Stimulated activated memory B cell treated with anti-CD40 and anti-IgM and Interleukin-4, amounts not matched to agents 10 μg/mL and 1 μg/mL and 100 μg/mL, for 72 hours (primary cell): ENCODE measurements around the gene CDIP1.

Experiments used
- ATAC-seq: fragments of 150-1000 bp; cut with Tn5 transposase; 2 replicates; pipeline ENCODE4 v1.10.0; 2021
- H3K27ac Mint-ChIP-seq: one replicate; pipeline ENCODE4 v1.8.0; 2022; ENCODE audit warnings: mild to moderate bottlenecking, mixed read lengths
- H3K27me3 Mint-ChIP-seq: one replicate; pipeline ENCODE4 v1.8.0; 2022; ENCODE audit warnings: mixed read lengths
- H3K36me3 Mint-ChIP-seq: one replicate; pipeline ENCODE4 v1.8.0; 2022; ENCODE audit warnings: mixed read lengths
- H3K4me1 Mint-ChIP-seq: one replicate; pipeline ENCODE4 v1.8.0; 2022; ENCODE audit warnings: mixed read lengths
- H3K4me3 Mint-ChIP-seq: one replicate; pipeline ENCODE4 v1.8.0; 2022; ENCODE audit warnings: mild to moderate bottlenecking, moderate library complexity, mixed read lengths
- H3K9me3 Mint-ChIP-seq: one replicate; pipeline ENCODE4 v1.8.0; 2022; ENCODE audit warnings: mixed read lengths

Gene CDIP1

GRCh38 chr16:4556580-4556979 is 18.0 kb upstream of the CDIP1 start:
- Mint-ChIP-seq H3K27ac (no peak overlapping the region), H3K4me3 (no peak overlapping the region), H3K9me3 (no peaks in the 10 kb centered on the region), H3K36me3 (no peaks in the 10 kb centered on the region), H3K4me1 (no peaks in the 10 kb centered on the region), H3K27me3 (no peaks in the 10 kb centered on the region)
- ATAC-seq: no peak

- Mint-ChIP-seq H3K4me3 (no peak within 1 kb of the TSS), H3K36me3 (no peaks in the 10 kb centered on the region), H3K27me3 (no peaks in the 10 kb centered on the region), H3K4me1 (no peaks in the 10 kb centered on the region), H3K9me3 (no peaks in the 10 kb centered on the region), H3K27ac (no peak within 1 kb of the TSS)
- no peak for ATAC-seq
Observed at GRCh38 chr16:4556112-4556511, 17.5 kb upstream of the CDIP1 start, which contains the start of gene C16orf96. C16orf96 (plus strand) TSS chr16:4556340; CDS start chr16:4556490, 150 bp downstream.

- no peak for ATAC-seq
- H3K4me3 Mint-ChIP-seq: no peak overlapping the region
- no peaks in the 10 kb centered on the region for H3K36me3 Mint-ChIP-seq
- H3K9me3 Mint-ChIP-seq: no peaks in the 10 kb centered on the region
- H3K27ac Mint-ChIP-seq: no peak overlapping the region
- no peaks in the 10 kb centered on the region for H3K27me3 Mint-ChIP-seq
- H3K4me1 Mint-ChIP-seq: peaks cover 8% of the 10 kb centered on the region
Observed at GRCh38 chr16:4552541-4552940, 14.0 kb upstream of the CDIP1 start.

- H3K4me3 Mint-ChIP-seq: no peak overlapping the region
- H3K27ac Mint-ChIP-seq: no peak overlapping the region
- H3K4me1 Mint-ChIP-seq: peaks cover 8% of the 10 kb centered on the region
- H3K9me3 Mint-ChIP-seq: no peaks in the 10 kb centered on the region
- no peaks in the 10 kb centered on the region for H3K36me3 Mint-ChIP-seq
- H3K27me3 Mint-ChIP-seq: no peaks in the 10 kb centered on the region
- ATAC-seq: no peak
Observed at GRCh38 chr16:4550591-4550990, 12.0 kb upstream of the CDIP1 start.

- Mint-ChIP-seq H3K4me1 (peaks cover 8% of the 10 kb centered on the region), H3K9me3 (no peaks in the 10 kb centered on the region), H3K36me3 (no peaks in the 10 kb centered on the region), H3K27ac (no peak overlapping the region), H3K27me3 (no peaks in the 10 kb centered on the region), H3K4me3 (no peak overlapping the region)
- no peak for ATAC-seq
Observed at GRCh38 chr16:4548124-4548523, 9.6 kb upstream of the CDIP1 start.

- H3K36me3 Mint-ChIP-seq: peaks cover 7% of the 10 kb centered on the region
- no peak for ATAC-seq
- no peak overlapping the region for H3K4me3 Mint-ChIP-seq
- peaks cover 6% of the 10 kb centered on the region for H3K9me3 Mint-ChIP-seq
- no peak overlapping the region for H3K27ac Mint-ChIP-seq
- H3K4me1 Mint-ChIP-seq: peaks cover 8% of the 10 kb centered on the region
- H3K27me3 Mint-ChIP-seq: no peaks in the 10 kb centered on the region
Observed at GRCh38 chr16:4544473-4544872, 5.9 kb upstream of the CDIP1 start.

- no peak overlapping the region for H3K27ac Mint-ChIP-seq
- H3K9me3 Mint-ChIP-seq: peaks cover 6% of the 10 kb centered on the region
- ATAC-seq: no peak
- no peaks in the 10 kb centered on the region for H3K27me3 Mint-ChIP-seq
- peaks cover 7% of the 10 kb centered on the region for H3K36me3 Mint-ChIP-seq
- H3K4me3 Mint-ChIP-seq: no peak overlapping the region
- H3K4me1 Mint-ChIP-seq: peaks cover 24% of the 10 kb centered on the region
Observed at GRCh38 chr16:4539716-4540284, 1.2 kb upstream of the CDIP1 start.

GRCh38 chr16:4537376-4538343 is 913 bp downstream of the CDIP1 start:
- peak overlapping the region; percentile 71 for H3K4me3 Mint-ChIP-seq
- H3K4me1 Mint-ChIP-seq: peaks cover 30% of the 10 kb centered on the region
- peak overlapping the region; percentile 64 for H3K27ac Mint-ChIP-seq
- H3K36me3 Mint-ChIP-seq: peaks cover 16% of the 10 kb centered on the region
- peak; percentile 69 for ATAC-seq
- no peaks in the 10 kb centered on the region for H3K27me3 Mint-ChIP-seq
- H3K9me3 Mint-ChIP-seq: peaks cover 6% of the 10 kb centered on the region

GRCh38 chr16:4536391-4537106 is 2.0 kb downstream of the CDIP1 start:
- Mint-ChIP-seq H3K4me1 (peaks cover 35% of the 10 kb centered on the region), H3K36me3 (peaks cover 24% of the 10 kb centered on the region), H3K27ac (peak overlapping the region; percentile 64), H3K27me3 (no peaks in the 10 kb centered on the region), H3K4me3 (peak overlapping the region; percentile 10), H3K9me3 (peaks cover 6% of the 10 kb centered on the region)
- no peak for ATAC-seq

- peak overlapping the region; percentile 1 for H3K27ac Mint-ChIP-seq
- peaks cover 6% of the 10 kb centered on the region for H3K9me3 Mint-ChIP-seq
- peaks cover 24% of the 10 kb centered on the region for H3K36me3 Mint-ChIP-seq
- no peaks in the 10 kb centered on the region for H3K27me3 Mint-ChIP-seq
- ATAC-seq: peak; percentile 22
- H3K4me1 Mint-ChIP-seq: peaks cover 35% of the 10 kb centered on the region
- H3K4me3 Mint-ChIP-seq: no peak overlapping the region
Observed at GRCh38 chr16:4535627-4536108, 2.9 kb downstream of the CDIP1 start.

- H3K9me3 Mint-ChIP-seq: no peaks in the 10 kb centered on the region
- H3K4me1 Mint-ChIP-seq: peaks cover 46% of the 10 kb centered on the region
- H3K36me3 Mint-ChIP-seq: peaks cover 17% of the 10 kb centered on the region
- H3K4me3 Mint-ChIP-seq: no peak overlapping the region
- H3K27ac Mint-ChIP-seq: peak overlapping the region; percentile 40
- no peak for ATAC-seq
- H3K27me3 Mint-ChIP-seq: no peaks in the 10 kb centered on the region
Observed at GRCh38 chr16:4534151-4534790, 4.3 kb downstream of the CDIP1 start.

GRCh38 chr16:4533490-4533889 is 5.1 kb downstream of the CDIP1 start:
- ATAC-seq: no peak
- Mint-ChIP-seq H3K27me3 (no peaks in the 10 kb centered on the region), H3K36me3 (peaks cover 17% of the 10 kb centered on the region), H3K4me1 (peaks cover 53% of the 10 kb centered on the region), H3K27ac (no peak overlapping the region), H3K4me3 (no peak overlapping the region), H3K9me3 (no peaks in the 10 kb centered on the region)

GRCh38 chr16:4532238-4532637 is 6.3 kb downstream of the CDIP1 start:
- no peak for ATAC-seq
- Mint-ChIP-seq H3K36me3 (peaks cover 17% of the 10 kb centered on the region), H3K4me1 (peaks cover 51% of the 10 kb centered on the region), H3K9me3 (no peaks in the 10 kb centered on the region), H3K27me3 (no peaks in the 10 kb centered on the region), H3K27ac (no peak overlapping the region), H3K4me3 (no peak overlapping the region)

- Mint-ChIP-seq H3K27me3 (no peaks in the 10 kb centered on the region), H3K4me3 (no peak overlapping the region), H3K4me1 (peaks cover 51% of the 10 kb centered on the region), H3K36me3 (peaks cover 17% of the 10 kb centered on the region), H3K27ac (no peak overlapping the region), H3K9me3 (no peaks in the 10 kb centered on the region)
- ATAC-seq: no peak
Observed at GRCh38 chr16:4531811-4532210, 6.8 kb downstream of the CDIP1 start.
